Fibroblast of lung (primary cell): ENCODE data around the gene HIP1. TPM values are rescaled to one million over a fixed set of nuclear protein-coding genes. Genes with fewer than 3 reads are reported as not detected.
"Not testable (repeated sequence)": the region's sequence is repeated elsewhere in the genome, so short reads cannot be mapped to it uniquely, and the experiment has no call there.

Experiments used
- DNase-seq, 2 donors: peaks; one replicate each; pipeline versions ENCODE4 v3.0.0 to v3.0.0-alpha.2; 2010; ENCODE audit warnings: low read depth in 2 of 2
- H2AFZ ChIP-seq: 2 replicates; pipeline ENCODE4 v1.5.1; 2012; ENCODE audit warnings: low read length, control low read depth, inconsistent platforms
- H3K27ac ChIP-seq: 2 replicates; pipeline ENCODE4 v1.5.1; 2011; ENCODE audit warnings: low read length, control low read depth; ENCODE audit not compliant: insufficient read depth
- H3K27me3 ChIP-seq: 2 replicates; pipeline ENCODE4 v1.5.1; 2011; ENCODE audit warnings: mild to moderate bottlenecking, low read length; ENCODE audit not compliant: control insufficient read depth, insufficient read depth
- H3K36me3 ChIP-seq: 2 replicates; pipeline ENCODE4 v1.5.1; 2011; ENCODE audit warnings: low read length; ENCODE audit not compliant: control insufficient read depth, insufficient read depth
- H3K4me1 ChIP-seq: 2 replicates; pipeline ENCODE4 v1.5.1; 2011; ENCODE audit warnings: low read length; ENCODE audit not compliant: control insufficient read depth, insufficient read depth; ENCODE audit errors: extremely low read depth
- H3K4me2 ChIP-seq: 2 replicates; pipeline ENCODE4 v1.5.1; 2011; ENCODE audit warnings: low read length, control low read depth; ENCODE audit not compliant: insufficient read depth; ENCODE audit errors: extremely low read depth
- H3K4me3 ChIP-seq, 4 experiments: fragments of 200-600 bp in 1 of 4; sonication (generic) in 1 of 4; replicated peaks in 1 of 4; 2 replicates each; pipeline ENCODE4 v1.5.1; 2011 to 2016; ENCODE audit warnings: low read length in 4 of 4, low read depth in 3 of 4, mild to moderate bottlenecking in 3 of 4, control low read depth in 2 of 4, inconsistent platforms in 1 of 4, mixed read lengths in 1 of 4; ENCODE audit not compliant: insufficient read depth in 1 of 4; ENCODE audit errors: control extremely low read depth in 1 of 4
- H3K79me2 ChIP-seq: 2 replicates; pipeline ENCODE4 v1.5.1; 2012; ENCODE audit warnings: mild to moderate bottlenecking, low read length, inconsistent platforms; ENCODE audit not compliant: control insufficient read depth, insufficient read depth
- H3K9ac ChIP-seq: 2 replicates; pipeline ENCODE4 v1.5.1; 2011; ENCODE audit warnings: mild to moderate bottlenecking, low read length, control low read depth; ENCODE audit not compliant: insufficient read depth
- H3K9me3 ChIP-seq: 2 replicates; pipeline ENCODE4 v1.5.1; 2012; ENCODE audit warnings: low read depth, low read length; ENCODE audit not compliant: control insufficient read depth, insufficient read depth
- H4K20me1 ChIP-seq: 2 replicates; pipeline ENCODE4 v1.5.1; 2011; ENCODE audit warnings: low read length; ENCODE audit not compliant: control insufficient read depth, insufficient read depth; ENCODE audit errors: extremely low read depth
- CTCF ChIP-seq, 2 donors: IDR thresholded peaks in 1 of 2; conservative IDR thresholded peaks in 1 of 2; 1 replicate in 1 of 2; 2 replicates in 1 of 2; pipeline ENCODE4 v1.5.1; 2011 to 2012; ENCODE audit warnings: low read length in 2 of 2, control low read depth in 1 of 2, inconsistent platforms in 1 of 2, low read depth in 1 of 2, mild to moderate bottlenecking in 1 of 2
- EZH2 ChIP-seq: IDR thresholded peaks from 2 replicates; pipeline ENCODE4 v1.5.1; 2012; ENCODE audit warnings: low read length, control low read depth, mild to moderate bottlenecking; ENCODE audit errors: missing control alignments
- polyA plus RNA-seq, 2 donors: library from polyadenylated mRNA; depleted of rRNA in 1 of 2; stranded (reverse) in 1 of 2; unstranded in 1 of 2; fragments of >200 nt; gene quantifications; 2 replicates each; pipeline ENCODE4 v1.2.1, GENCODE V29; 2011 to 2012; ENCODE audit warnings: missing spikeins in 1 of 2
- total RNA-seq: library from RNA; depleted of rRNA; stranded (reverse); fragments of >200 nt; gene quantifications from 2 replicates; pipeline ENCODE4 v1.2.1, GENCODE V29; 2014

The HIP1 gene
- total and polyA plus RNA-seq, 2 donors (not counting 1 experiment from before 2014, with no cell fraction given) = 27.2 to 31.3 TPM

DNA sequence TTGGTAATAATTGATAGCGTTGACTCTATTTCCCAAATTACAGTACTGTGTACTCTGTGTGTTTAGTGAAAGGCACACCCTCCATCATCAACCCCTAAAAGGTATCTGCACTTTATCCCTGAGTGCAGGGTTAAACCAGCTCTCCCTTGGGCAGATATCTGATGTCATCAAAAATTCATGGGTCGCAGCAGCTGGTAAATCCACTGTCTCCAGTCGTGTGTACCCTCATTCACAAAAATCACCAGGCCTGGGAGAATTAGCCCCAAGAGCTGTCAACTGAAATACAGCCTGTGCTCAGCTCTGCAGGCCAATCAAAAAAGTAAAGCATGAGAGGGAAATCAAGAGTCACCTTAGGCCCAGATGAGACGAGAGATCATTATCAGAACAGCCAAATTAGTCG is 103.7 kb downstream of the HIP1 start:
- Histone ChIP-seq H3K36me3 (no peaks in the 10 kb centered on the region), H3K9me3 (no peaks in the 10 kb centered on the region), H3K27me3 (no peaks in the 10 kb centered on the region), H3K79me2 (no peaks in the 10 kb centered on the region), H3K9ac (no peak overlapping the region), H3K4me3 (no peak overlapping the region), H4K20me1 (no peaks in the 10 kb centered on the region), H3K4me2 (no peak overlapping the region), H2AFZ (no peak overlapping the region), H3K27ac (no peak overlapping the region), H3K4me1 (peaks cover 4% of the 10 kb centered on the region)
- DNase-seq = no peak
- TF ChIP-seq EZH2 (no peak), CTCF (conservative IDR thresholded peaks at IDR 0.05 in 1 of 2, IDR thresholded peaks at IDR 0.05 in 1 of 2; ENCODE audit: low read depth in 1 of 2, low read length in 2 of 2) (no peak)

GRCh38 chr7:75632587-75632986 is 106.2 kb downstream of the HIP1 start:
- H3K9ac ChIP-seq, H3K4me2 ChIP-seq, H2AFZ ChIP-seq, H3K9me3 ChIP-seq, H3K4me1 ChIP-seq, H3K79me2 ChIP-seq, H3K27me3 ChIP-seq, H3K36me3 ChIP-seq, H3K27ac ChIP-seq, DNase-seq, H4K20me1 ChIP-seq, H3K4me3 ChIP-seq: not testable (repeated sequence)

DNA sequence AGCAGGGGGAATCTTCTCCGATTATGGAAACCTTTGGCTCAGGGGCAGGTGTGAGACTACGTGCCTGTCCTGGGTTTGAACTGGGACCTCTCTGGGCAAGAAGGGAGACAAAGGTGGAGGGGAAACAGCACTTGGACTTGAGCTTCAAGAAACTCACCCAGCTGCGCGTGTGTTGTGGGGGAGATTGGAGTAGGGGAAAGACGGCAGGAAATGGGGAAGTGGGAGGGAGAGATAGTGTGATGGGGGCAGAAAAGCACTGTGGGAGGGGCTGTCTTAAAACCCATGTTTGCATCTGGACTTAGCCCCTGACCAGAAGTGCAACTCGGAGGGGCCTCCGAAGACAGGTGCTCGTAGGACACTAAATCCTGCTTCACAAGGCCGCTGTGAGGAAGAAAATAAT is 107.0 kb downstream of the HIP1 start:
- no peaks in the 10 kb centered on the region for H3K4me1 ChIP-seq
- no peaks in the 10 kb centered on the region for H3K79me2 ChIP-seq
- no peaks in the 10 kb centered on the region for H3K9me3 ChIP-seq
- no peak overlapping the region for H3K27ac ChIP-seq
- H3K4me3 ChIP-seq = no peak overlapping the region
- no peak overlapping the region for H3K4me2 ChIP-seq
- H3K36me3 ChIP-seq = no peaks in the 10 kb centered on the region
- no peaks in the 10 kb centered on the region for H3K27me3 ChIP-seq
- H2AFZ ChIP-seq = no peak overlapping the region
- no peaks in the 10 kb centered on the region for H4K20me1 ChIP-seq
- H3K9ac ChIP-seq = no peak overlapping the region
- TF ChIP-seq EZH2 = no peak
- TF ChIP-seq CTCF (conservative IDR thresholded peaks at IDR 0.05 in 1 of 2, IDR thresholded peaks at IDR 0.05 in 1 of 2; ENCODE audit: low read depth in 1 of 2, low read length in 2 of 2) = no peak
- no peak for DNase-seq
